Measurements from ENCODE around the gene HOXB1.

DNA sequence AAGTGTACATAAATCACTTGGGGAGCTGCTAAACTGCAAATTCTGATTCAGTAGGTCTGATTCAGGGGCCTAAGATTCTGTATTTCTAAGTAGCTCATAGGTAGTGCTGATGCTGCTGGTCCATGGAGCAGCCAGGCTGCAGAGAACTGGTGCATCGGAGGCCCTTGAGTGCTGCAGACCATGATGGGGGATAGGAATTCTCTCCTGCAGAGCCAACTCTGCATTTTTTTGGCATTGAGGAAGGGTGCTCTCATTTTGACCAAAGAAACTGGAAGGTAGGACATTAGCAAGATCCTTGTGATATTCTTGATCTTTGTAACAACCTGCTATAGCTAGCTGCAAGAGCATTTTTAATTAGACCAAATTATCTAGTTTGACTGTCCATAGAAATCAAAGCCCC, 9.4 kb upstream of the HOXB1 start:
- no peak for TF ChIP-seq GATA3 (IDR thresholded peaks at IDR 0.05; ENCODE audit: low read depth, low read length)
- TF ChIP-seq GATA2 (IDR thresholded peaks at IDR 0.05; ENCODE audit: low read depth, low read length): no peak
